ENCODE measurements around the gene SLC12A7.

DNA sequence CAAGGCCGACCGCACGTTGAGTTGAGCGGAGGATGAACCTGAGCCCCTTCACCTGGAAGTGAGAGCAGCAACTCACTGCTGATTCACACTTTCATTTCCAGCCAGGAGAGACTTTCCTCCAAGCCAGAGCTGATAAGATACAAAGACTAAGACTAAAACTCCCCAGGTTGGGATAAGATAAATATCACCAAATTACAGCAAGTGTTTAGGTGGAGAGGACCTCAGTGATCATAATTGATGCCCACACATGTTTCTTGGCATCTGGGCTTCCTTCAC is 109.7 kb downstream of the SLC12A7 start:
- no peak for TF ChIP-seq CTCF (conservative IDR thresholded peaks at IDR 0.05; ENCODE audit: low read length)
- TF ChIP-seq EZH2phosphoT487 (IDR thresholded peaks at IDR 0.05; ENCODE audit: borderline replicate concordance), result no peak

Measured in Loucy (cell line).